BJ (cell line): ENCODE data around the gene KXD1. TPM values are rescaled to one million over a fixed set of nuclear protein-coding genes. Genes with fewer than 3 reads are reported as not detected.

ENCODE experiments used
- CTCF ChIA-PET: fragments of 350-600 bp; formaldehyde crosslinking; extraction: SDS; loops from one replicate; lab custom pipeline; 2021; ENCODE audit warnings: antibody characterized with exemption, inconsistent platforms; lab: Yijun Ruan, JAX
- POLR2A ChIA-PET: fragments of 300-600 bp; sonication (Branson Sonifier 250); formaldehyde crosslinking; extraction: SDS; loops from one replicate; lab custom pipeline; 2021; ENCODE audit warnings: antibody characterized with exemption; lab: Charles Lee
- DNase-seq: peaks from one replicate; pipeline ENCODE4 v3.0.0-alpha.2; 2011; ENCODE audit warnings: low read depth
- H3K27me3 ChIP-seq: 2 replicates; pipeline ENCODE4 v1.6.0; 2011; ENCODE audit warnings: low read length; ENCODE audit not compliant: control insufficient read depth, insufficient read depth
- H3K36me3 ChIP-seq: 2 replicates; pipeline ENCODE4 v1.5.1; 2011; ENCODE audit warnings: low read length; ENCODE audit not compliant: control insufficient read depth, insufficient read depth
- H3K4me3 ChIP-seq: 2 replicates; pipeline ENCODE4 v1.5.1; 2011; ENCODE audit warnings: low read depth, mild to moderate bottlenecking, control low read depth, low read length
- polyA plus RNA-seq: library from polyadenylated mRNA; depleted of rRNA; stranded (reverse); fragments of >200 nt; gene quantifications from 2 replicates; pipeline ENCODE4 v1.2.3, GENCODE V29; 2011
- TF ChIP-seq, protein P1 (sequence below): IDR thresholded peaks from 2 replicates; pipeline ENCODE4 v1.5.1; 2011; ENCODE audit warnings: low read depth, mild to moderate bottlenecking, control low read depth, inconsistent platforms, low read length, moderate library complexity; ENCODE audit not compliant: insufficient read depth

KXD1 gene
- polyA plus RNA-seq, 1 experiment, result 163 TPM

DNA sequence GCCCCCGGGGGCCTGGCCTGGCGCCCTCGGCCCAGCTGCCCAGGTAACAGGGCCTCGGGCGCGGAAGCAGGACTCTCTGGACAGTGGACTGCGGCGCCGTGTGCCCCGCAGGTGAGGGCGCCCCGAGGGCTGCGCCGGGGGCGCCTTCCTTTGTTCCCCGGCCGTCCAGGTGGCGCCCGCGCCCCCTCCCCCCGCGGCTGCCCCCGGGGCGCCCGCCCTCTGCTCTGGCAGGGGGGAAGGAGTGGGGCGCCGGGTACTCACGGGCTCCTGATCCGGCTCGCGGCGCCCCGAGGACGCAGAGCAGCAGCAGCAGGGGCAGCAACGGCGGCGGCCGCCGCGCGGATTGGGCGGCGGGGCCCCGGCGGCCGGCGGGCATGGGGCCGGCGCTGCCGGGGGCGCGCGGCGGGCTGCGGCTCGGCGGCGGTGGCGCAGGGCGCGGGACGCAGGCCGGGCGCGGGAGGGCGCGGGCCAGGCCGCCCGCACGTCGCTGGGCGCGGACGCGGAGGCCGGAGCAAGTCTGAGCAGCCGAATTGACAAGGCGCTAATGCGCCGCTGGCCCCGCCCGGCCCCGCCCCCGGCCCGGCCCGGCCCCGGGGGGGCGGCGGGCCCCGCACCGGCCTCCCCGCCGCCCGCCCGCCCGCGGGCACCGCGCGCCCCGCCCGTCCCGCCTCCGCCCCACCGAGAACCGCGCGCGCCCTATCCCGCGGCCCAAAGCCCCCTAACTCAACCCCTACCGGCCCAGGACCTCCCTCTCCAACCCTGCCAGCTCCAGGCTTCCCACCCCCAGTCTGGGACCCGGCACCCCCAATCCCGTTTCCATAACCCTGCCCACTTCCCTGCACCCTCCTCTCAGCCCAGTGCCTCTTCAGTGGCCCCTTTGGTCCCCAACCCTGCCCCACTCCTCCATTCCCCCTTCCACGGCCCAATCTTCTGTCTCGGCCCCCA is 48.9 kb downstream of the KXD1 start, which contains the start of gene CRLF1:
TSS of gene CRLF1 (minus strand) at position 519 of the 945 bp plus-strand sequence. CDS start at position 376, 143 bp downstream.
- Histone ChIP-seq H3K4me3 (0 out of 2 replicates have a peak within 1 kb of the TSS, but pooled peaks have one; percentile 11), H3K27me3 (peaks cover 42% of the 10 kb centered on the region), H3K36me3 (no peaks in the 10 kb centered on the region)
- TF ChIP-seq, protein P1, sequence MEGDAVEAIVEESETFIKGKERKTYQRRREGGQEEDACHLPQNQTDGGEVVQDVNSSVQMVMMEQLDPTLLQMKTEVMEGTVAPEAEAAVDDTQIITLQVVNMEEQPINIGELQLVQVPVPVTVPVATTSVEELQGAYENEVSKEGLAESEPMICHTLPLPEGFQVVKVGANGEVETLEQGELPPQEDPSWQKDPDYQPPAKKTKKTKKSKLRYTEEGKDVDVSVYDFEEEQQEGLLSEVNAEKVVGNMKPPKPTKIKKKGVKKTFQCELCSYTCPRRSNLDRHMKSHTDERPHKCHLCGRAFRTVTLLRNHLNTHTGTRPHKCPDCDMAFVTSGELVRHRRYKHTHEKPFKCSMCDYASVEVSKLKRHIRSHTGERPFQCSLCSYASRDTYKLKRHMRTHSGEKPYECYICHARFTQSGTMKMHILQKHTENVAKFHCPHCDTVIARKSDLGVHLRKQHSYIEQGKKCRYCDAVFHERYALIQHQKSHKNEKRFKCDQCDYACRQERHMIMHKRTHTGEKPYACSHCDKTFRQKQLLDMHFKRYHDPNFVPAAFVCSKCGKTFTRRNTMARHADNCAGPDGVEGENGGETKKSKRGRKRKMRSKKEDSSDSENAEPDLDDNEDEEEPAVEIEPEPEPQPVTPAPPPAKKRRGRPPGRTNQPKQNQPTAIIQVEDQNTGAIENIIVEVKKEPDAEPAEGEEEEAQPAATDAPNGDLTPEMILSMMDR, result no peak
- CTCF ChIA-PET, result interaction anchor here (0.6 to 1.0 kb wide), 2 partner anchors 211 to 240 kb away, joined by 3 read pairs; no protein-coding TSS in a partner anchor
- POLR2A ChIA-PET, result no interaction called here
- no peak for DNase-seq

DNA sequence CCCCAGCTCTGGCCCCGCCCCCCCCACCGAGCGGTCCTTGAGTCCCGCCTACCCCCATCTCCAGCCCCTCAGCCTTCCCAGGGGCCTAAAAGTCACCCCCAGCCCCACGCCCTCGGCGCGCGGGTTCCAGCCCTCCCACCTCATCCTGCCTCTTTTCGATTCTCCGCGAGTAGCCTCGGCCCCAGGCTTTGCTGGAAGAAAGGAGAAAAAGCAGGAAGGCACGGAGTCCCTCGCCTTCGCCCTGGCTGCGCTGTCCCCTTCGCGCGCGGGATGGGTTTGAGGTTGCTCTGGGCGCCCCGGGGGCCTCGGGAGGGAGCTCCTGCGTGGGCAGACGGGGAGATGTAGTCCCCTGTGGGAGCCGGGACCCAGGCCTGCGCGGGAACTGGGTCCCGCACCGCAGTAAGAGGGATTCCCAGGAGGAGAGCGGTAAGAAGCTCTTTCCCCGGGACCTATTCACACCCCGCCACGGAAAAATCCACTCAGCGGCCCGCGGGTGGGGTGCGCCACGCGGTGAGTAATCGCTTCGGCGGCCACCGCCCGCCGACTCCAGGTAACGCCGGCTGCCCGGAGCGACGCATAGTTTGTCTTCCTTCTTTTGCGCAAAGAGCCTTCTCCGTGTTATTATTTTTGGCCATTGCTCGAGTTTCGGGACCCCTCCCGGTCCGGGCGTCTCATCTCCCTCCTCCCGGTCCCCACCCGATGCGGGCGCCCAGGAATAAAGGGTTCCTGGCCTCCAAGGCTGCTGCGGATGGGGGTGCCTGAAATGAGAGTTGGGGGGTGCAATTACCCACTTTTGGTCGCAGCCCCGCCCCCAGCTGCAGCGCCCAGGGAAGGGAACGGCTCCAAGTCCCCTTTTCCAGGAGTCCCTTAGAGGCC is 49.8 kb downstream of the KXD1 start:
- Histone ChIP-seq H3K36me3 (no peaks in the 10 kb centered on the region), H3K4me3 (no peak overlapping the region), H3K27me3 (peaks cover 51% of the 10 kb centered on the region)
- ChIA-PET CTCF (interaction anchor here (0.6 to 1.0 kb wide), 2 partner anchors 211 to 239 kb away, joined by 3 read pairs; no protein-coding TSS in a partner anchor), POLR2A (no interaction called here)
- DNase-seq, result no peak
- TF ChIP-seq, protein P1, result no peak

GRCh38 chr19:18608102-18608804 is 50.6 kb downstream of the KXD1 start:
- DNase-seq, result no peak
- Histone ChIP-seq H3K36me3 (no peaks in the 10 kb centered on the region), H3K4me3 (no peak overlapping the region), H3K27me3 (peaks cover 55% of the 10 kb centered on the region)
- ChIA-PET CTCF (interaction anchor here (1.0 kb wide), 1 partner anchor 239 kb away, joined by 3 read pairs; no protein-coding TSS in a partner anchor), POLR2A (no interaction called here)
- TF ChIP-seq, protein P1, result no peak

DNA sequence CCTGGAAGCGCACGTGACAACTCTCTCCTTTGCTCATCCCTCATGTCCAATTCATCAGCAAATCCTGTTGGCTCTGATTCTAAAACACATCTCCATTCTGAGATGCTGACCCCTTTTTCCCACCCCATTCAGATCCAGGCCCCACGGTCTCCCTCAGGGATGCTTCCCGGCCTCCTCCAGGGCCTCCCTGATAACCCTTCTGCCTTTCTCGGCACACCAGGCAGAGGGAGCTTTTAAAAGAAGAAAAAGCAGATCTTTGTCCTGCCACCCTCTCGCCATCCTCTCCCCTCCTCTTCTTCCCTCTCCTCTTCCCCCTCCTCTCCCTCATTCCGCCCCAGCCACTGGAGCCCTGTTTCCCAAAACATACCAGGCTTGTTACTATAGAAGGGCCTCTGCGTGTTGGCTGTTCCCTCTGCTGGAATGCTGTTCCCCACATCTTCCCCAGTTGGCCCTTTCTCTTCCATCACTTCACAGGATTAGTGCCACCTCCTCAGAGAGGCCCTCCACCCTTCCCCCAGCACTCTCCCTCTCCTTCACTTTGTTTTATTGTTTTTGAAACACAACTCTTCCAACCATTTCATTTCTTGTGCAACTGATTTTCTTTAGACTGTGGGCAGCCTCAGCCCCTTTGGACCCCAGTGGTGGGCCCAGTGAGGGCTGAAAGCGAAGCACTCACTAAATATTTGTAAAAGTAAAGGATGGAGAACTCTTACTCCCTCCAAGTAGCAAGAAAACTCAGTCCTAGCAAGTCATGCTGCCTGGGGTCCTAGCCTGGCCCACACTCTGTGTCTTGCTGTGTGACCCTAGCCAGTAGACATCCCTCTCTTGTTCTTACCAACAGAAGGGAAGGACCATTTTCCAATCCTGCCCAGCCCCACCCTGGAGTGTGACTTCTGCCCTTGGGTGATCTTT is 51.4 kb downstream of the KXD1 start:
- Histone ChIP-seq H3K27me3 (peaks cover 58% of the 10 kb centered on the region), H3K36me3 (no peaks in the 10 kb centered on the region), H3K4me3 (no peak overlapping the region)
- DNase-seq, result no peak
- POLR2A ChIA-PET, result no interaction called here
- TF ChIP-seq, protein P1, result no peak
- CTCF ChIA-PET, result no interaction called here
